ENCODE measurements around the gene FRMD5. TPM values are rescaled to one million over a fixed set of nuclear protein-coding genes. Genes with fewer than 3 reads are reported as not detected.

FRMD5 gene
- total and polyA plus RNA-seq, 7 donors: 0.41 to 1.8 (median 0.92) TPM

- intact Hi-C loops (cut with DNase I): loop anchor here (5.0 kb wide), 1 partner anchor 313 kb away; no protein-coding TSS in a partner anchor
- Histone ChIP-seq H3K4me3 (no peak overlapping the region), H3K27ac (no peak overlapping the region), H3K36me3 (no peaks in the 10 kb centered on the region), H3K27me3 (no peaks in the 10 kb centered on the region), H3K4me1 (no peaks in the 10 kb centered on the region), H3K9me3 (no peaks in the 10 kb centered on the region)
- 67 to 76% methylated on average over 3 of the region's 3 CpGs for whole genome bisulfite sequencing, 2 donors
- TF ChIP-seq POLR2A (IDR thresholded peaks at IDR 0.05): no peak
- TF ChIP-seq EP300 (IDR thresholded peaks at IDR 0.05): no peak
- TF ChIP-seq CTCF (IDR thresholded peaks at IDR 0.05): no peak
- no peak for TF ChIP-seq POLR2AphosphoS5 (IDR thresholded peaks at IDR 0.05)
- no peak for DNase-seq
Measured at GRCh38 chr15:44215594-44215993, 20.5 kb upstream of the FRMD5 start.

GRCh38 chr15:44208956-44209355 lies 13.9 kb upstream of the FRMD5 start:
- Histone ChIP-seq H3K4me1 (no peaks in the 10 kb centered on the region), H3K9me3 (no peaks in the 10 kb centered on the region), H3K27me3 (no peaks in the 10 kb centered on the region), H3K27ac (no peak overlapping the region), H3K4me3 (no peak overlapping the region), H3K36me3 (no peaks in the 10 kb centered on the region)
- intact Hi-C loops (cut with DNase I): no loop called here
- TF ChIP-seq POLR2A (IDR thresholded peaks at IDR 0.05) (no peak), EP300 (IDR thresholded peaks at IDR 0.05) (no peak), CTCF (IDR thresholded peaks at IDR 0.05) (no peak), POLR2AphosphoS5 (IDR thresholded peaks at IDR 0.05) (no peak)
- 91 to 94% methylated on average over 2 of the region's 2 CpGs for WGBS, 2 donors
- no peak for DNase-seq

GRCh38 chr15:44207643-44208042 lies 12.6 kb upstream of the FRMD5 start:
- H3K4me3 ChIP-seq: no peak overlapping the region
- intact Hi-C loops (cut with DNase I): no loop called here
- no peaks in the 10 kb centered on the region for H3K27me3 ChIP-seq
- 81% methylated on average over 2 of the region's 2 CpGs for WGBS, 2 donors
- no peak for DNase-seq
- TF ChIP-seq POLR2AphosphoS5 (IDR thresholded peaks at IDR 0.05): no peak
- no peak for TF ChIP-seq POLR2A (IDR thresholded peaks at IDR 0.05)
- no peak for TF ChIP-seq CTCF (IDR thresholded peaks at IDR 0.05)
- TF ChIP-seq EP300 (IDR thresholded peaks at IDR 0.05): no peak
- H3K4me1 ChIP-seq: no peaks in the 10 kb centered on the region
- no peaks in the 10 kb centered on the region for H3K9me3 ChIP-seq
- no peaks in the 10 kb centered on the region for H3K36me3 ChIP-seq
- H3K27ac ChIP-seq: no peak overlapping the region

DNA sequence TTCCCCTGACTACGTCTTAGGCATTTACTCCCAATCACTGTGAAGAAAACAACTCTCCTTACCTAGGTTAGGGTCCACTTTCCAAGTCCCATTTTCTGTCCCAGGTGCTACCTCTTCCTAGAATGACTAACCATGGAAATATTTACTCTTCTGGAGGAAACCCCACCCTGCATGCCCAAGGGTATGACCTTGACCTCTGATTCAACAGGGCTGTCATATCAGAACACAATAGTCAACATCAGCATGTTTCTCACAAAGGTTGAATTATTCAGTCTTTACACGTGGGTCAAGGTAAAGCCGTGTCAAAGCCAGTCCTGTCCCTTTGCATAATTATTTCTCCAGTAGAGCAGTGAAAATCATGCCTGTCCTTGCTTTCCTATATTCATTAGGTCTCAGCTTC lies 4.3 kb upstream of the FRMD5 start:
- intact Hi-C loops (cut with DNase I): no loop called here
- 70 to 76% methylated on average over 3 of the region's 3 CpGs for WGBS, 2 donors
- no peak for TF ChIP-seq CTCF (IDR thresholded peaks at IDR 0.05)
- TF ChIP-seq EP300 (IDR thresholded peaks at IDR 0.05): no peak
- no peak for TF ChIP-seq POLR2A (IDR thresholded peaks at IDR 0.05)
- TF ChIP-seq POLR2AphosphoS5 (IDR thresholded peaks at IDR 0.05): no peak
- Histone ChIP-seq H3K4me3 (no peak overlapping the region), H3K27me3 (peaks cover 3 to 33% (median 13%) of the 10 kb centered on the region in 3 donors), H3K27ac (no peak overlapping the region), H3K9me3 (no peaks in the 10 kb centered on the region), H3K4me1 (peaks cover 0 to 14% (median 12%) of the 10 kb centered on the region in 4 donors), H3K36me3 (no peaks in the 10 kb centered on the region)
- no peak for DNase-seq

Measured in sigmoid colon (tissue), 7 donors.